MM.1S (cell line): ENCODE data around the gene MAML3.

Experiments
- DNase-seq: peaks from one replicate; pipeline ENCODE4 v3.0.0-alpha.2; 2015
- H2AFZ ChIP-seq: fragments of 300-600 bp; sonication (generic); 2 replicates; pipeline ENCODE4 v1.6.0; 2016; ENCODE audit warnings: antibody characterized with exemption, low read length
- H3F3A ChIP-seq: fragments of 300-600 bp; sonication (generic); 2 replicates; pipeline ENCODE4 v1.6.1; 2016; ENCODE audit warnings: mild to moderate bottlenecking, antibody characterized with exemption, low read length, moderate library complexity, mixed read lengths; ENCODE audit not compliant: insufficient read depth
- H3K27ac ChIP-seq: fragments of 300-600 bp; sonication (generic); 2 replicates; pipeline ENCODE4 v1.5.1; 2016; ENCODE audit warnings: mild to moderate bottlenecking, low read length
- H3K27me3 ChIP-seq: fragments of 300-600 bp; sonication (generic); replicated peaks from 2 replicates; pipeline ENCODE4 v1.6.0; 2016; ENCODE audit warnings: low read length; ENCODE audit not compliant: insufficient read depth
- H3K36me3 ChIP-seq: fragments of 300-600 bp; sonication (generic); replicated peaks from 2 replicates; pipeline ENCODE4 v1.6.1; 2016; ENCODE audit warnings: mild to moderate bottlenecking, low read length, mixed read lengths; ENCODE audit not compliant: insufficient read depth
- H3K4me1 ChIP-seq: fragments of 300-600 bp; sonication (generic); 2 replicates; pipeline ENCODE4 v1.6.1; 2016; ENCODE audit warnings: low read length, mixed read lengths
- H3K4me2 ChIP-seq: fragments of 300-600 bp; sonication (generic); 2 replicates; pipeline ENCODE4 v1.6.0; 2016; ENCODE audit warnings: low read depth, low read length
- H3K4me3 ChIP-seq: fragments of 300-600 bp; sonication (generic); 2 replicates; pipeline ENCODE4 v1.5.1; 2016; ENCODE audit warnings: low read length, mixed read lengths
- H3K79me2 ChIP-seq: fragments of 300-600 bp; sonication (generic); 2 replicates; pipeline ENCODE4 v1.6.1; 2016; ENCODE audit warnings: mixed run types, low read length, mixed read lengths
- H3K9ac ChIP-seq: fragments of 300-600 bp; sonication (generic); 2 replicates; pipeline ENCODE4 v1.6.1; 2016; ENCODE audit warnings: low read length, mixed read lengths
- H3K9me2 ChIP-seq: fragments of 300-600 bp; sonication (generic); replicated peaks from 2 replicates; pipeline ENCODE4 v1.6.1; 2016; ENCODE audit warnings: mild to moderate bottlenecking, low read length, mixed read lengths; ENCODE audit not compliant: insufficient read depth
- H3K9me3 ChIP-seq: fragments of 300-600 bp; sonication (generic); replicated peaks from 2 replicates; pipeline ENCODE4 v1.6.1; 2016; ENCODE audit warnings: mild to moderate bottlenecking, low read length, mixed read lengths; ENCODE audit not compliant: insufficient read depth
- H4K20me1 ChIP-seq: fragments of 300-600 bp; sonication (generic); 2 replicates; pipeline ENCODE4 v1.6.1; 2016; ENCODE audit warnings: mild to moderate bottlenecking, low read length, moderate library complexity, mixed read lengths; ENCODE audit not compliant: insufficient read depth
- EZH2 ChIP-seq: fragments of 300-600 bp; sonication (generic); optimal IDR thresholded peaks from 2 replicates; pipeline ENCODE3; 2017; ENCODE audit warnings: low read depth, mild to moderate bottlenecking, antibody characterized with exemption, low read length, mixed read lengths
- EZH2phosphoT487 ChIP-seq: fragments of 300-600 bp; sonication (generic); IDR thresholded peaks from 2 replicates; pipeline ENCODE4 v1.6.1; 2018; ENCODE audit warnings: antibody characterized with exemption, low read length
- TF ChIP-seq, protein P1 (sequence below): fragments of 300-600 bp; sonication (generic); IDR thresholded peaks from 2 replicates; pipeline ENCODE4 v1.5.1; 2016; ENCODE audit warnings: antibody characterized with exemption, low read length, mixed read lengths

Gene MAML3

DNA sequence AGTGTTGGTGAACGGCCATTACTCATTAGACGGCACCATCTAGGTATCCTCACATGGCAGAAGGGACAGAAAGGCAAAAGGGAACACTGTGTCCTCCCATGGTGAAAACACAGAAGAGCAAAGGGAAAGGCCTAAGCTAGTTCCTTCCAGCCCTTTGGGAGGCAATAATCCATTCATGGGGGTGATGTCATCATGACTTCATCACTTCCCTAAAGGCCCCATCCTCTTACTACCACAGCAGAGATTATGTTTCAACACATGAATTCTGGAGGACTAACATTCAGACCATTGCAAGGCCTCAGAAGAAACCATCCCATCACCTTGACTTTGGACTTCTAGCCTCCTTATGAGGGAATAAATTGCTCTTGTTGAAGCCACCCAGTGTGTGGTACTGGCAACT is 250.1 kb downstream of the MAML3 start:
- Histone ChIP-seq H3K9me2 (no peaks in the 10 kb centered on the region), H3K27ac (no peak overlapping the region), H3K4me1 (no peaks in the 10 kb centered on the region), H3K4me3 (no peak overlapping the region), H3F3A (no peaks in the 10 kb centered on the region), H3K9me3 (no peaks in the 10 kb centered on the region), H3K9ac (no peak overlapping the region), H3K4me2 (no peak overlapping the region), H3K79me2 (no peaks in the 10 kb centered on the region), H4K20me1 (no peaks in the 10 kb centered on the region), H2AFZ (no peak overlapping the region), H3K27me3 (no peaks in the 10 kb centered on the region), H3K36me3 (no peaks in the 10 kb centered on the region)
- TF ChIP-seq EZH2phosphoT487 (no peak), EZH2 (no peak)
- TF ChIP-seq, protein P1, sequence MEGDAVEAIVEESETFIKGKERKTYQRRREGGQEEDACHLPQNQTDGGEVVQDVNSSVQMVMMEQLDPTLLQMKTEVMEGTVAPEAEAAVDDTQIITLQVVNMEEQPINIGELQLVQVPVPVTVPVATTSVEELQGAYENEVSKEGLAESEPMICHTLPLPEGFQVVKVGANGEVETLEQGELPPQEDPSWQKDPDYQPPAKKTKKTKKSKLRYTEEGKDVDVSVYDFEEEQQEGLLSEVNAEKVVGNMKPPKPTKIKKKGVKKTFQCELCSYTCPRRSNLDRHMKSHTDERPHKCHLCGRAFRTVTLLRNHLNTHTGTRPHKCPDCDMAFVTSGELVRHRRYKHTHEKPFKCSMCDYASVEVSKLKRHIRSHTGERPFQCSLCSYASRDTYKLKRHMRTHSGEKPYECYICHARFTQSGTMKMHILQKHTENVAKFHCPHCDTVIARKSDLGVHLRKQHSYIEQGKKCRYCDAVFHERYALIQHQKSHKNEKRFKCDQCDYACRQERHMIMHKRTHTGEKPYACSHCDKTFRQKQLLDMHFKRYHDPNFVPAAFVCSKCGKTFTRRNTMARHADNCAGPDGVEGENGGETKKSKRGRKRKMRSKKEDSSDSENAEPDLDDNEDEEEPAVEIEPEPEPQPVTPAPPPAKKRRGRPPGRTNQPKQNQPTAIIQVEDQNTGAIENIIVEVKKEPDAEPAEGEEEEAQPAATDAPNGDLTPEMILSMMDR = no peak
- DNase-seq = no peak

DNA sequence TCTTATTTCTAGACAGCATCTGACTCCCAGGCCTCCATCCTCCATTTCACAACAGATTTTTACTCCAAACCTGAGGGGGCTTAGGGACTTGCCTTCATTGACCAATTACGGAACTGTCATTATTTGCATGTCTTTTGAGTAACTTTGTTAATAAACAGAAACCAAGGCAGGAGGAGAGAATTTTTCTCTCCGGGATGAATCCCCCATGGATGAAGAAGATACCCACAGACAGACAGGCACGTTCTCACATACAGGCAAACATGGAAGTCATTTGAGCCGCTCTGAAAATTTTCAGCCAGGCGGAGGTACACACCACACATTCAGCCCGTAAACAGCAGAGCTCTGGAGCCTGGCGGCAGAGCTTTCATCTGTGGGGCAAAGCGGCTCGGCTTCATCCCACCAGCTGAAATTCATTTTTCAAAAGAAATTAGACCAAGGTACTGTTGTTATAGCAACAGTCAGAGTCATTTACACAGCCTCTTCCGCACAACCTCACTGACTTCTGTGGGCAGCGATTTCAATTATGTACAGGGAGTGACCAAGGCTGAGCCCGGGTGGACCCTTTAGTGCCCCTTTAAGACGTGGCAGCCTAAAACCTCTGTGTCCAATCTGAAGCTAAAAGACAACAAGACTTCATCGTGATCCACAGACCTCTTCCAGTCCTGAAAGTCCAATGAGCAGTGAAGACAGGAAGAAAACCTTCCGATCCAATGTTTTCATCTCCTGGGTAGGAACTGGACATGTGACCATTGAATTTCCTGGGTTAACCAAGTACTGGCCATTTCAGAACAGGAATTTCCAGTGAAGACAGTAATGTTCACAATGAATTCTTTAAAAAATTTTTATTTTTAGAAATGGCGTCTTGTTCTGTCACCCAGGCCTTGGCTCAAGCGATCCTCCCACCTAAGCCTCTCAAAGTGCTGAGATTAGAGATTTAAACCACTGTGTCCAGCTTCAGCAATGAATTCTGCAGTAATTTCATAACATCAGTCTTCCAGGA is 251.4 kb downstream of the MAML3 start:
- Histone ChIP-seq H3K9me3 (no peaks in the 10 kb centered on the region), H3K79me2 (no peaks in the 10 kb centered on the region), H3K9me2 (no peaks in the 10 kb centered on the region), H3K36me3 (no peaks in the 10 kb centered on the region), H3K4me3 (no peak overlapping the region), H3K27ac (no peak overlapping the region), H4K20me1 (no peaks in the 10 kb centered on the region), H3F3A (no peaks in the 10 kb centered on the region), H3K9ac (no peak overlapping the region), H3K27me3 (no peaks in the 10 kb centered on the region), H2AFZ (no peak overlapping the region), H3K4me1 (no peaks in the 10 kb centered on the region; the same call in 1 of the 2 replicates), H3K4me2 (no peak overlapping the region)
- DNase-seq = no peak
- TF ChIP-seq, protein P1 = no peak
- no peak for TF ChIP-seq EZH2
- no peak for TF ChIP-seq EZH2phosphoT487

GRCh38 chr4:139901531-139902320 is 252.3 kb downstream of the MAML3 start:
- H4K20me1 ChIP-seq = no peaks in the 10 kb centered on the region
- no peak for DNase-seq
- H3K9me3 ChIP-seq = no peaks in the 10 kb centered on the region
- no peaks in the 10 kb centered on the region; the same call in 1 of the 2 replicates for H3K4me1 ChIP-seq
- H3K4me2 ChIP-seq = no peak overlapping the region
- H3K79me2 ChIP-seq = no peaks in the 10 kb centered on the region
- no peak overlapping the region for H3K9ac ChIP-seq
- no peak overlapping the region for H3K27ac ChIP-seq
- H3K27me3 ChIP-seq = no peaks in the 10 kb centered on the region
- no peaks in the 10 kb centered on the region for H3K9me2 ChIP-seq
- no peak overlapping the region for H2AFZ ChIP-seq
- TF ChIP-seq EZH2phosphoT487 (no peak), EZH2 (no peak)
- TF ChIP-seq, protein P1 = no peak
- H3K36me3 ChIP-seq = no peaks in the 10 kb centered on the region
- H3K4me3 ChIP-seq = no peak overlapping the region
- no peaks in the 10 kb centered on the region for H3F3A ChIP-seq
